Fibroblast of lung (primary cell): ENCODE measurements around the gene DLG2.

Experiments
- EZH2 ChIP-seq: IDR thresholded peaks from 2 replicates; pipeline ENCODE4 v1.5.1; 2012; ENCODE audit warnings: low read length, control low read depth, mild to moderate bottlenecking; ENCODE audit errors: missing control alignments
- TF ChIP-seq, protein P1 (sequence below), 2 donors: IDR thresholded peaks in 1 of 2; conservative IDR thresholded peaks in 1 of 2; 1 replicate in 1 of 2; 2 replicates in 1 of 2; pipeline ENCODE4 v1.5.1; 2011 to 2012; ENCODE audit warnings: low read length in 2 of 2, control low read depth in 1 of 2, inconsistent platforms in 1 of 2, low read depth in 1 of 2, mild to moderate bottlenecking in 1 of 2

DNA sequence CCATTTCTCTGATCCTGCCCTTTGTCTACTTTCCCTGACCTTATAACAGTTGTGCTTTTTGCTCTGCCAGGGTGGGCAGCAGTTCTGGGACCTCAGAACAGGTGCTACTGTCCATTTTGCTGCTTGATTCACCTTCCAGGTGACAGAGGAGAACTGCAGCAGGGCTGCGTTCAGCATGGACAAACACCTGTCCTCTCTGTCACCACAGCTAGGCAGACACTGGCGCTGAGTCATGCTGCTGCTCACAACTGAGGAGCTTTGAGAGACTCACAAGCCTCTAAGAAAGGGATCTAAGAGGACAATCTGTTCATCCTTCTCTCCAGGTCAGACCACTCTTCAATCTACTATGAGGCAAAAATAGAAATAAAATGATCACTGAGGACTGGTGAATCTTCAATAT, 1196.5 kb downstream of the DLG2 start:
- TF ChIP-seq, protein P1, sequence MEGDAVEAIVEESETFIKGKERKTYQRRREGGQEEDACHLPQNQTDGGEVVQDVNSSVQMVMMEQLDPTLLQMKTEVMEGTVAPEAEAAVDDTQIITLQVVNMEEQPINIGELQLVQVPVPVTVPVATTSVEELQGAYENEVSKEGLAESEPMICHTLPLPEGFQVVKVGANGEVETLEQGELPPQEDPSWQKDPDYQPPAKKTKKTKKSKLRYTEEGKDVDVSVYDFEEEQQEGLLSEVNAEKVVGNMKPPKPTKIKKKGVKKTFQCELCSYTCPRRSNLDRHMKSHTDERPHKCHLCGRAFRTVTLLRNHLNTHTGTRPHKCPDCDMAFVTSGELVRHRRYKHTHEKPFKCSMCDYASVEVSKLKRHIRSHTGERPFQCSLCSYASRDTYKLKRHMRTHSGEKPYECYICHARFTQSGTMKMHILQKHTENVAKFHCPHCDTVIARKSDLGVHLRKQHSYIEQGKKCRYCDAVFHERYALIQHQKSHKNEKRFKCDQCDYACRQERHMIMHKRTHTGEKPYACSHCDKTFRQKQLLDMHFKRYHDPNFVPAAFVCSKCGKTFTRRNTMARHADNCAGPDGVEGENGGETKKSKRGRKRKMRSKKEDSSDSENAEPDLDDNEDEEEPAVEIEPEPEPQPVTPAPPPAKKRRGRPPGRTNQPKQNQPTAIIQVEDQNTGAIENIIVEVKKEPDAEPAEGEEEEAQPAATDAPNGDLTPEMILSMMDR (conservative IDR thresholded peaks at IDR 0.05 in 1 of 2, IDR thresholded peaks at IDR 0.05 in 1 of 2; ENCODE audit: low read depth in 1 of 2, low read length in 2 of 2): no peak
- TF ChIP-seq EZH2: no peak
